Measurements from ENCODE around the gene CRIM1. TPM values are rescaled to one million over a fixed set of nuclear protein-coding genes. Genes with fewer than 3 reads are reported as not detected.

CRIM1 gene
- total RNA-seq, 1 donor from 2014 or later, result 30.3 TPM

DNA sequence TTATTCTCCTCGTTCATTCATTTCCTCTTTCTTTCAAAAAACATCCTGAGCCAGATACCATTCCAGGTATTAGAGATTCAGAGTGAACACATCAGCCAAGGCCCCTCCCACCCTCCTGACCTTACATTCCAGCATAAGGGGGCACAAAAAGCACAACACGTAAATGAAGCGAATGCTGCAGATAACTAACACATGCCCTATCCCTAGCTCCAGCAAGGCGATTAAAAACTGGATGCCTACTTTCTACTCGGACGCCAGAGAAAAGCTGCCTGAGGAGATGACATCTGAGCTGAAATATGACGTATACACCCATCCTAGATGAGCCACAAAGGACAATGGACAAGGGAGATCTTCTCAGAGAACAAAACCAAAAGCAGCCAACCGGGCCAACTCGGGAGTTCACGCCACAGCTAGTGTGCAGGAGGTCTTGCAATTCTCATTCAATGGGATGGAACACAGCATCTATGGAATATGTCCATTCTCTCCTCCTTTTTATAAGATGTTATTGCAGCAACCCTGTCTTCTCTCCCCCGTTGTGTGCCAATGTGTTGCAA, 208.9 kb downstream of the CRIM1 start:
- no peak for DNase-seq (ENCODE audit: extremely low spot score, unreplicated experiment)
- Mint-ChIP-seq H3K4me3 (no peak overlapping the region), H3K27ac (peak overlapping the region; percentile 30), H3K36me3 (peaks cover 40% of the 10 kb centered on the region), H3K27me3 (no peaks in the 10 kb centered on the region), H3K4me1 (ENCODE audit: unreplicated experiment) (peaks cover 25% of the 10 kb centered on the region), H3K9me3 (no peaks in the 10 kb centered on the region)
- TF ChIP-seq, protein P1, sequence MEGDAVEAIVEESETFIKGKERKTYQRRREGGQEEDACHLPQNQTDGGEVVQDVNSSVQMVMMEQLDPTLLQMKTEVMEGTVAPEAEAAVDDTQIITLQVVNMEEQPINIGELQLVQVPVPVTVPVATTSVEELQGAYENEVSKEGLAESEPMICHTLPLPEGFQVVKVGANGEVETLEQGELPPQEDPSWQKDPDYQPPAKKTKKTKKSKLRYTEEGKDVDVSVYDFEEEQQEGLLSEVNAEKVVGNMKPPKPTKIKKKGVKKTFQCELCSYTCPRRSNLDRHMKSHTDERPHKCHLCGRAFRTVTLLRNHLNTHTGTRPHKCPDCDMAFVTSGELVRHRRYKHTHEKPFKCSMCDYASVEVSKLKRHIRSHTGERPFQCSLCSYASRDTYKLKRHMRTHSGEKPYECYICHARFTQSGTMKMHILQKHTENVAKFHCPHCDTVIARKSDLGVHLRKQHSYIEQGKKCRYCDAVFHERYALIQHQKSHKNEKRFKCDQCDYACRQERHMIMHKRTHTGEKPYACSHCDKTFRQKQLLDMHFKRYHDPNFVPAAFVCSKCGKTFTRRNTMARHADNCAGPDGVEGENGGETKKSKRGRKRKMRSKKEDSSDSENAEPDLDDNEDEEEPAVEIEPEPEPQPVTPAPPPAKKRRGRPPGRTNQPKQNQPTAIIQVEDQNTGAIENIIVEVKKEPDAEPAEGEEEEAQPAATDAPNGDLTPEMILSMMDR (conservative IDR thresholded peaks at IDR 0.05), result no peak

GRCh38 chr2:36565712-36566111, 210.1 kb downstream of the CRIM1 start:
- Mint-ChIP-seq H3K4me3 (no peak overlapping the region), H3K4me1 (ENCODE audit: unreplicated experiment) (peaks cover 23% of the 10 kb centered on the region), H3K36me3 (peaks cover 35% of the 10 kb centered on the region), H3K27me3 (no peaks in the 10 kb centered on the region), H3K9me3 (no peaks in the 10 kb centered on the region), H3K27ac (no peak overlapping the region)
- TF ChIP-seq, protein P1 (conservative IDR thresholded peaks at IDR 0.05), result no peak
- no peak for DNase-seq (ENCODE audit: extremely low spot score, unreplicated experiment)

- H3K27me3 Mint-ChIP-seq, result no peaks in the 10 kb centered on the region
- H3K4me1 Mint-ChIP-seq (ENCODE audit: unreplicated experiment), result peaks cover 17% of the 10 kb centered on the region
- H3K4me3 Mint-ChIP-seq, result no peak overlapping the region
- no peaks in the 10 kb centered on the region for H3K9me3 Mint-ChIP-seq
- no peak overlapping the region for H3K27ac Mint-ChIP-seq
- peaks cover 30% of the 10 kb centered on the region for H3K36me3 Mint-ChIP-seq
- no peak for DNase-seq (ENCODE audit: extremely low spot score, unreplicated experiment)
- TF ChIP-seq, protein P1 (conservative IDR thresholded peaks at IDR 0.05), result no peak
These were observed 211.3 kb downstream of the CRIM1 start for GRCh38 chr2:36566887-36567286.

- H3K4me3 Mint-ChIP-seq, result no peak overlapping the region
- TF ChIP-seq, protein P1 (conservative IDR thresholded peaks at IDR 0.05), result no peak
- H3K27ac Mint-ChIP-seq, result no peak overlapping the region
- H3K27me3 Mint-ChIP-seq, result no peaks in the 10 kb centered on the region
- peaks cover 17% of the 10 kb centered on the region for H3K4me1 Mint-ChIP-seq (ENCODE audit: unreplicated experiment)
- no peak for DNase-seq (ENCODE audit: extremely low spot score, unreplicated experiment)
- H3K9me3 Mint-ChIP-seq, result no peaks in the 10 kb centered on the region
- H3K36me3 Mint-ChIP-seq, result peaks cover 35% of the 10 kb centered on the region
These were observed 212.3 kb downstream of the CRIM1 start for GRCh38 chr2:36567711-36568408.

GRCh38 chr2:36568516-36569246, 213.1 kb downstream of the CRIM1 start:
- no peak overlapping the region for H3K4me3 Mint-ChIP-seq
- no peaks in the 10 kb centered on the region for H3K27me3 Mint-ChIP-seq
- H3K27ac Mint-ChIP-seq, result peak overlapping the region; percentile 70
- H3K4me1 Mint-ChIP-seq (ENCODE audit: unreplicated experiment), result peaks cover 12% of the 10 kb centered on the region
- TF ChIP-seq, protein P1 (conservative IDR thresholded peaks at IDR 0.05), result no peak
- peaks cover 39% of the 10 kb centered on the region for H3K36me3 Mint-ChIP-seq
- DNase-seq (ENCODE audit: extremely low spot score, unreplicated experiment), result no peak
- H3K9me3 Mint-ChIP-seq, result no peaks in the 10 kb centered on the region

All from type B pancreatic cell (in vitro differentiated cells).